A549 (cell line): Measurements from ENCODE around the gene SLC22A16. TPM values are rescaled to one million over a fixed set of nuclear protein-coding genes. Genes with fewer than 3 reads are reported as not detected.

Experiments
- ATAC-seq, 2 experiments: fragments of 200-7000 bp in 1 of 2; fragments of >200 bp in 1 of 2; cut with Nextera tagmentation in 1 of 2; cut with Tn5 transposase in 1 of 2; 3 replicates each; pipeline versions ENCODE4 v1.8.0 to v1.9.1; 2018 to 2020; ENCODE audit warnings: mild to moderate bottlenecking in 1 of 2, moderate library complexity in 1 of 2
- CTCF ChIA-PET: fragments of 300-600 bp; sonication (Branson Sonifier 250); formaldehyde crosslinking; extraction: SDS; loops from one replicate; lab custom pipeline; 2021; ENCODE audit warnings: antibody characterized with exemption, inconsistent platforms; lab: Yijun Ruan, JAX
- POLR2A ChIA-PET: fragments of 350-600 bp; formaldehyde crosslinking; extraction: SDS; loops from one replicate; lab custom pipeline; 2021; ENCODE audit warnings: antibody characterized with exemption, inconsistent platforms; lab: Yijun Ruan, JAX
- DNase-seq, 2 experiments: peaks; one replicate each; pipeline versions ENCODE4 v3.0.0 to v3.0.0-alpha.2; 2011 to 2016; ENCODE audit warnings: low read depth in 1 of 2, low spot score in 1 of 2
- FAIRE-seq: peaks from 2 replicates; lab custom pipeline; 2011; peaks lifted over from hg19 to GRCh38; lab: Jason Lieb, UNC
- H3K27ac ChIP-seq, 2 experiments: fragments of >200 bp; sonication (Bioruptor Twin); formaldehyde crosslinking; 3 replicates each; pipeline ENCODE4 v1.5.1; 2016 to 2017
- H3K4me1 ChIP-seq: fragments of >200 bp; sonication (Bioruptor Twin); formaldehyde crosslinking; 3 replicates; pipeline ENCODE4 v1.6.1; 2016
- H3K4me2 ChIP-seq: fragments of >200 bp; sonication (Bioruptor Twin); formaldehyde crosslinking; 3 replicates; pipeline ENCODE4 v1.6.1; 2016
- H3K4me3 ChIP-seq: fragments of >200 bp; sonication (Bioruptor Twin); formaldehyde crosslinking; 3 replicates; pipeline ENCODE4 v1.5.1; 2016
- H3K9me3 ChIP-seq: fragments of >200 bp; sonication (Bioruptor Twin); formaldehyde crosslinking; 3 replicates; pipeline ENCODE4 v1.6.1; 2016
- BHLHE40 ChIP-seq: IDR thresholded peaks from 2 replicates; pipeline ENCODE4 v1.6.1; 2012; ENCODE audit warnings: low read depth, low read length, inconsistent platforms
- CEBPB ChIP-seq, 2 experiments: fragments of >200 bp in 1 of 2; sonication (Bioruptor Twin) in 1 of 2; formaldehyde crosslinking in 1 of 2; IDR thresholded peaks; 2 replicates each; pipeline ENCODE4 v1.6.1; 2012 to 2016
- CHD4 ChIP-seq: fragments of 200-600 bp; sonication (generic); IDR thresholded peaks from 2 replicates; pipeline ENCODE4 v1.6.1; 2016; ENCODE audit warnings: antibody characterized with exemption, mild to moderate bottlenecking, borderline replicate concordance
- CTCF ChIP-seq: fragments of >200 bp; sonication (Bioruptor Twin); formaldehyde crosslinking; IDR thresholded peaks from 3 replicates; pipeline ENCODE4 v1.5.1; 2016
- EHMT2 ChIP-seq: fragments of 200-600 bp; sonication (generic); IDR thresholded peaks from 2 replicates; pipeline ENCODE4 v1.6.1; 2016; ENCODE audit warnings: antibody characterized with exemption, low read depth, mild to moderate bottlenecking, moderate library complexity
- ELK1 ChIP-seq: fragments of 150-350 bp; IDR thresholded peaks from 2 replicates; pipeline ENCODE4 v1.6.1; 2014; ENCODE audit warnings: low read depth, mild to moderate bottlenecking, low read length
- FOSB ChIP-seq: fragments of 250-450 bp; sonication (Bioruptor Pico); IDR thresholded peaks from 2 replicates; pipeline ENCODE4 v1.5.0; 2020; ENCODE audit warnings: mild to moderate bottlenecking, moderate library complexity
- FOSL2 ChIP-seq, 2 experiments: fragments of 450-650 bp in 1 of 2; fragments of >200 bp in 1 of 2; sonication (Bioruptor Twin) in 1 of 2; formaldehyde crosslinking; IDR thresholded peaks; 2 replicates each; pipeline versions ENCODE4 v1.5.0 to v1.6.1; 2016 to 2020; ENCODE audit warnings: mild to moderate bottlenecking in 1 of 2, moderate library complexity in 1 of 2
- HOXB13 ChIP-seq: fragments of 250-450 bp; sonication (Bioruptor Pico); IDR thresholded peaks from 2 replicates; pipeline ENCODE4 v1.5.0; 2020; ENCODE audit warnings: low read depth, mild to moderate bottlenecking, moderate library complexity
- JUN ChIP-seq, 2 experiments: fragments of >200 bp; sonication (Bioruptor Twin); formaldehyde crosslinking; IDR thresholded peaks; 2 replicates in 1 of 2; 3 replicates in 1 of 2; pipeline ENCODE4 v1.6.1; 2016 to 2017
- KDM1A ChIP-seq: fragments of 200-600 bp; sonication (generic); IDR thresholded peaks from 2 replicates; pipeline ENCODE4 v1.6.1; 2016; ENCODE audit warnings: low read depth, mild to moderate bottlenecking
- KDM5A ChIP-seq: fragments of 200-600 bp; sonication (generic); IDR thresholded peaks from 2 replicates; pipeline ENCODE4 v1.6.1; 2016; ENCODE audit warnings: antibody characterized with exemption, mild to moderate bottlenecking
- NR3C1 ChIP-seq: fragments of >200 bp; sonication (Bioruptor Twin); formaldehyde crosslinking; IDR thresholded peaks from 3 replicates; pipeline ENCODE4 v1.6.1; 2017
- POLR2A ChIP-seq: IDR thresholded peaks from 2 replicates; pipeline ENCODE4 v1.6.1; 2012; ENCODE audit warnings: mild to moderate bottlenecking, low read length
- POLR2AphosphoS2 ChIP-seq: conservative IDR thresholded peaks from 2 replicates; pipeline ENCODE4 v1.6.1; 2012; ENCODE audit warnings: low read length, improper control_type of control experiment, inconsistent platforms
- RAD21 ChIP-seq, 2 experiments: fragments of >200 bp in 1 of 2; sonication (Bioruptor Twin) in 1 of 2; formaldehyde crosslinking in 1 of 2; IDR thresholded peaks in 1 of 2; conservative IDR thresholded peaks in 1 of 2; 2 replicates in 1 of 2; 3 replicates in 1 of 2; pipeline ENCODE4 v1.6.1; 2012 to 2018; ENCODE audit warnings: inconsistent platforms in 1 of 2
- RCOR1 ChIP-seq: fragments of 150-350 bp; IDR thresholded peaks from 2 replicates; pipeline ENCODE4 v1.6.1; 2014; ENCODE audit warnings: antibody characterized with exemption, low read length, low read depth
- REST ChIP-seq: fragments of 200-600 bp; sonication (generic); IDR thresholded peaks from 2 replicates; pipeline ENCODE4 v1.6.1; 2016; ENCODE audit warnings: antibody characterized with exemption, mild to moderate bottlenecking, moderate library complexity
- RFX5 ChIP-seq: fragments of 450-650 bp; IDR thresholded peaks from 2 replicates; pipeline ENCODE4 v1.7.1; 2014; ENCODE audit warnings: antibody characterized with exemption, mild to moderate bottlenecking, moderate library complexity
- RNF2 ChIP-seq: fragments of 200-600 bp; sonication (generic); IDR thresholded peaks from 2 replicates; pipeline ENCODE4 v1.6.1; 2016; ENCODE audit warnings: low read depth, mild to moderate bottlenecking, antibody characterized with exemption, moderate library complexity, borderline replicate concordance
- ZNF302 ChIP-seq: fragments of 250-450 bp; sonication (Bioruptor Pico); IDR thresholded peaks from 2 replicates; pipeline ENCODE4 v1.9.0; 2021; ENCODE audit warnings: inconsistent platforms, mild to moderate bottlenecking, moderate library complexity
- ZSCAN20 ChIP-seq: fragments of 250-450 bp; sonication (Bioruptor Pico); IDR thresholded peaks from 2 replicates; pipeline ENCODE4 v1.8.0; 2022; ENCODE audit warnings: mild to moderate bottlenecking, moderate library complexity
- WGBS: methylation state at CpG from one replicate; pipeline ENCODE4 v1.1.6; 2017; ENCODE audit errors: missing lambda C conversion rate; 5-methylcytosine and 5-hydroxymethylcytosine counted together
- polyA plus RNA-seq, 4 experiments: library from polyadenylated mRNA; depleted of rRNA in 3 of 4; stranded (reverse); fragments of >200 nt; fragmentation: RNase III in 1 of 4; extraction: RNeasy Plus Mini Kit Qiagen cat#74134 plus additional on column Dnase treatment in 1 of 4; gene quantifications; 2 replicates in 3 of 4; 3 replicates in 1 of 4; pipeline ENCODE4 v1.2.3, GENCODE V29; 2011 to 2017

Gene SLC22A16
- polyA plus RNA-seq, 2 of the 4 experiments (the other 2 are of a cell fraction) = not detected

GRCh38 chr6:110462884-110463481 is 13.4 kb downstream of the SLC22A16 start:
- FAIRE-seq = no peak
- Histone ChIP-seq H3K4me3 (no peak overlapping the region), H3K4me1 (no peaks in the 10 kb centered on the region), H3K27ac (no peak overlapping the region)
- DNase-seq = peak in 1 of 2 experiments; percentile 3
- no peak for TF ChIP-seq CTCF
- TF ChIP-seq CHD4 = no peak
- no peak for TF ChIP-seq HOXB13
- no peak for TF ChIP-seq RNF2
- TF ChIP-seq, all 56 proteins: peak for 0
- CTCF ChIA-PET = no interaction called here
- POLR2A ChIA-PET = no interaction called here
- ATAC-seq = no peak
- H3K4me2 ChIP-seq = no peak overlapping the region
- 25% methylated on average over 2 of the region's 2 CpGs for WGBS
- H3K9me3 ChIP-seq = peaks cover 13% of the 10 kb centered on the region

GRCh38 chr6:110461376-110461775 is 15.0 kb downstream of the SLC22A16 start:
- Histone ChIP-seq H3K4me2 (no peak overlapping the region), H3K9me3 (peaks cover 13% of the 10 kb centered on the region), H3K27ac (no peak overlapping the region), H3K4me1 (no peaks in the 10 kb centered on the region), H3K4me3 (no peak overlapping the region)
- 90% methylated on average over 1 of the region's 1 CpG for WGBS
- CTCF ChIA-PET = no interaction called here
- POLR2A ChIA-PET = no interaction called here
- DNase-seq (no peak), ATAC-seq (no peak), FAIRE-seq (no peak)
- no peak for TF ChIP-seq HOXB13
- no peak for TF ChIP-seq RFX5
- no peak for TF ChIP-seq FOSB
- no peak for TF ChIP-seq FOSL2 (IDR thresholded peaks at IDR 0.05)
- no peak for TF ChIP-seq FOSL2 (CRISPR knock-in tag; IDR thresholded peaks at IDR 0.05)
- TF ChIP-seq EHMT2 = no peak
- TF ChIP-seq KDM1A = no peak
- TF ChIP-seq REST = no peak
- no peak for TF ChIP-seq BHLHE40
- no peak for TF ChIP-seq POLR2AphosphoS2
- TF ChIP-seq RNF2 = no peak
- TF ChIP-seq POLR2A = no peak
- TF ChIP-seq KDM5A = no peak
- TF ChIP-seq JUN (IDR thresholded peaks at IDR 0.05) = no peak

GRCh38 chr6:110459137-110459536 is 17.3 kb downstream of the SLC22A16 start:
- H3K27ac ChIP-seq = no peak overlapping the region
- 12% methylated on average over 2 of the region's 2 CpGs for WGBS
- H3K4me2 ChIP-seq = no peak overlapping the region
- FAIRE-seq (no peak), DNase-seq (no peak), ATAC-seq (no peak)
- CTCF ChIA-PET = no interaction called here
- peaks cover 13% of the 10 kb centered on the region for H3K9me3 ChIP-seq
- H3K4me1 ChIP-seq = no peaks in the 10 kb centered on the region
- no peak for TF ChIP-seq FOSB
- no peak for TF ChIP-seq CEBPB (IDR thresholded peaks at IDR 0.05)
- TF ChIP-seq ELK1 = no peak
- TF ChIP-seq RCOR1 = no peak
- no peak for TF ChIP-seq NR3C1
- no peak for TF ChIP-seq KDM1A
- TF ChIP-seq RAD21 (conservative IDR thresholded peaks at IDR 0.05 in 1 of 2, IDR thresholded peaks at IDR 0.05 in 1 of 2) = no peak
- TF ChIP-seq ZNF302 = no peak
- no peak for TF ChIP-seq ZSCAN20 (CRISPR knock-in tag)
- TF ChIP-seq, all 56 proteins: peak for 0
- POLR2A ChIA-PET = no interaction called here
- no peak overlapping the region for H3K4me3 ChIP-seq
